Mesothelial cell of epicardium (in vitro differentiated cells): ENCODE results near the gene RABGAP1. TPM values are rescaled to one million over a fixed set of nuclear protein-coding genes. Genes with fewer than 3 reads are reported as not detected.

Experiments used
- DNase-seq, 2 experiments: peaks; one replicate each; pipeline ENCODE4 v3.0.0; 2021; ENCODE audit warnings: low spot score in 2 of 2; ENCODE audit not compliant: unreplicated experiment in 2 of 2
- H3K27ac Mint-ChIP-seq: 2 replicates; pipeline ENCODE4 v1.8.0; 2021; ENCODE audit warnings: mixed read lengths
- H3K27me3 Mint-ChIP-seq: 2 replicates; pipeline ENCODE4 v1.8.0; 2021; ENCODE audit warnings: low read depth, mixed read lengths
- H3K36me3 Mint-ChIP-seq: 2 replicates; pipeline ENCODE4 v1.8.0; 2021; ENCODE audit warnings: mixed read lengths
- H3K4me1 Mint-ChIP-seq: 2 replicates; pipeline ENCODE4 v1.8.0; 2021; ENCODE audit warnings: mixed read lengths
- H3K4me3 Mint-ChIP-seq: 2 replicates; pipeline ENCODE4 v1.8.0; 2021; ENCODE audit warnings: mild to moderate bottlenecking, moderate library complexity, mixed read lengths
- H3K9me3 Mint-ChIP-seq: 2 replicates; pipeline ENCODE4 v1.8.0; 2021; ENCODE audit warnings: mixed read lengths
- total RNA-seq: library from RNA; stranded (reverse); gene quantifications from 3 replicates; pipeline ENCODE4 v1.2.1, GENCODE V29; 2021
- TF ChIP-seq, protein P1 (sequence below): fragments of 200-600 bp; sonication (generic); IDR thresholded peaks from one replicate; pipeline ENCODE4 v1.5.0; 2021; ENCODE audit warnings: antibody characterized with exemption; ENCODE audit not compliant: unreplicated experiment

RABGAP1 gene
- total RNA-seq, 1 donor from 2014 or later, result 88.1 TPM

DNA sequence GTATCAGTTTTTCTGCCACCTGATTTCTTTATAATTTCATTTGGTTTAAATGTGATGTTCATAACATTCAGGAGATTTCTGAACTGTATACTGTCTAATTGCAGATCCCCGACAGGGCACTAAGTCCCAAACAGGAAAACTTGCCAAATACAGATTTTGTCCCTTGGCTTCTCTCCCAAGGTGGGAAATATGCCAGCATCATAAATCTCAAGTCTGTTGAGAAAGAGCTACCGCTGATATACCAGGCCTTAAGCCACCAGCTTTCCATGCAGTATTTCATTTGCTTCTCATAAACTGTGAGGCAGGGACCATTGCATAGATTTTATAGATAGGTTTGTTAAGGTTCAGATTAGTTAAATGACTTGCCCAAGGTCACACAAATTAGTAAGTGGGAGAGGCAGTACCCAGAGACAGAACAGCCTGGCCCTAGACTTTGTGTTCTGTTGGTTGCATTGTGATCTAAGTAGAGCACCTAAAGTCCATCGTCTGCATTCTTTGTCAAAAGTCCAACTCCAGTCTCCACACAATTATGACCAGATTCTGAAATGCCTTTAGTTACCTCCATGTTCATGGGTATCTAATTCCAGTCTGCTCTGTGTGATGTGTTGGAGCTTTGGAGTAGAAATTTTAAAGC lies 108.9 kb downstream of the RABGAP1 start:
- Mint-ChIP-seq H3K4me1 (peaks cover 4% of the 10 kb centered on the region), H3K9me3 (no peaks in the 10 kb centered on the region), H3K27ac (no peak overlapping the region), H3K4me3 (no peak overlapping the region), H3K27me3 (no peaks in the 10 kb centered on the region), H3K36me3 (peaks cover 12% of the 10 kb centered on the region)
- no peak for DNase-seq
- TF ChIP-seq, protein P1, sequence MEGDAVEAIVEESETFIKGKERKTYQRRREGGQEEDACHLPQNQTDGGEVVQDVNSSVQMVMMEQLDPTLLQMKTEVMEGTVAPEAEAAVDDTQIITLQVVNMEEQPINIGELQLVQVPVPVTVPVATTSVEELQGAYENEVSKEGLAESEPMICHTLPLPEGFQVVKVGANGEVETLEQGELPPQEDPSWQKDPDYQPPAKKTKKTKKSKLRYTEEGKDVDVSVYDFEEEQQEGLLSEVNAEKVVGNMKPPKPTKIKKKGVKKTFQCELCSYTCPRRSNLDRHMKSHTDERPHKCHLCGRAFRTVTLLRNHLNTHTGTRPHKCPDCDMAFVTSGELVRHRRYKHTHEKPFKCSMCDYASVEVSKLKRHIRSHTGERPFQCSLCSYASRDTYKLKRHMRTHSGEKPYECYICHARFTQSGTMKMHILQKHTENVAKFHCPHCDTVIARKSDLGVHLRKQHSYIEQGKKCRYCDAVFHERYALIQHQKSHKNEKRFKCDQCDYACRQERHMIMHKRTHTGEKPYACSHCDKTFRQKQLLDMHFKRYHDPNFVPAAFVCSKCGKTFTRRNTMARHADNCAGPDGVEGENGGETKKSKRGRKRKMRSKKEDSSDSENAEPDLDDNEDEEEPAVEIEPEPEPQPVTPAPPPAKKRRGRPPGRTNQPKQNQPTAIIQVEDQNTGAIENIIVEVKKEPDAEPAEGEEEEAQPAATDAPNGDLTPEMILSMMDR, result no peak

DNA sequence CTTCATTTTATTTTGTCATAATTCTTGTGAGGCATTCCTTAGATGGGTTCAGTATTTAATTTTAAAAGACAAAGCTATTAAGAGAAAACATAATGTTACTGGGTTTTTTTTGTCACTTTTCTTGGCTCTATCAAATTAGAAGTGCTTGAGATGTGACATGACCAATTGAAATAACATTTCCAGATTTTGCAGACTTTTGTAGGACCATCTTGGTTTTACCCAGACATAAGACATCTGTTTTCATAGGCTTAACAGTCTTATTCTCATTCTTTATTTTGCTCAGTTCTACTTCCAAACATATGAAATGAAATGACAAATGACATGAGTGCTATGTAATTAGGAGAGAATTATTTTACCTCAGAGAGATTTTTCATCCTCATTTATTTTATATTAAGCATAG lies 112.2 kb downstream of the RABGAP1 start:
- no peak for DNase-seq
- Mint-ChIP-seq H3K9me3 (no peaks in the 10 kb centered on the region), H3K27me3 (no peaks in the 10 kb centered on the region), H3K36me3 (peaks cover 25% of the 10 kb centered on the region), H3K4me3 (no peak overlapping the region), H3K27ac (no peak overlapping the region), H3K4me1 (peaks cover 4% of the 10 kb centered on the region)
- TF ChIP-seq, protein P1, result no peak

DNA sequence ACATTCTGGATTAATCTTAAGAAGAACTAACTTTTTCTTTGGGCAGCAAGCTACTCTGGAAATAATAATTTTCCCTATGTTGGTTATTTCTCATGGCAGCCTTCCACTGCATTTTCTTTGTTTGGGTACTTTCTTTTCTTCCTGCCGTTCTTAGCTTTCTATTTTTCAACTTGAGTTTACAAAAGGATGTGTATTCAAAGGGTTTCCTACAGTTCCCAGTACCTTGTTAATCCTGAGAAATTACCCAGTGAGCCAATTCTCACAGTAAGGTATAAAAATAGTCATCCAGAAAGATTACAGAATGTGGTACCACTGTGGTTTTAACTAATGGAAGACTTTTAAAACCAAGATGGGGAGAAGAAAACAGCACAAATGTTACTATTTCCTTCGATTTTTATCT lies 112.9 kb downstream of the RABGAP1 start:
- DNase-seq, result no peak
- TF ChIP-seq, protein P1, result no peak
- no peaks in the 10 kb centered on the region for H3K9me3 Mint-ChIP-seq
- H3K4me3 Mint-ChIP-seq, result no peak overlapping the region
- no peak overlapping the region for H3K27ac Mint-ChIP-seq
- H3K4me1 Mint-ChIP-seq, result peaks cover 2% of the 10 kb centered on the region
- H3K27me3 Mint-ChIP-seq, result no peaks in the 10 kb centered on the region
- peaks cover 25% of the 10 kb centered on the region for H3K36me3 Mint-ChIP-seq

DNA sequence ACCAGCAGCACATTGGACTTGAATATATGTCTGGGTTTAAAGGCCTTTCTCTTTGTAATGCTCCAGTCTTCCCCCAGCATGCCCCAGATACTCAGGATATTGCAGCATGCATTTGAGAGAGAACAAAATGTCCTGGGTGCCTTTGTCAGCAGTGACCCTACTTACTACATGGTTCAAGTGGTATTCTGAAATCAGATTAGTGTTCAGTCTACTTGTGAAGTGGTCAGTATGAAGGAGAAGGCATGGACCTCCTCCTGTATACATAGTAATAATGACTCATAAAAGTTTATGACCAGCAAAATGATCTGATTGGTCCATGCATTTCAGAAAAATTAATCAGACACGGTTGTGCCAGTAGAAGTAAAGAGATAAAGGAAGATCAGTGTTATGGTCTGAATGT lies 118.0 kb downstream of the RABGAP1 start:
- no peak overlapping the region for H3K27ac Mint-ChIP-seq
- TF ChIP-seq, protein P1, result no peak
- H3K4me3 Mint-ChIP-seq, result no peak overlapping the region
- no peaks in the 10 kb centered on the region for H3K9me3 Mint-ChIP-seq
- peaks cover 2% of the 10 kb centered on the region for H3K4me1 Mint-ChIP-seq
- H3K36me3 Mint-ChIP-seq, result peaks cover 29% of the 10 kb centered on the region
- H3K27me3 Mint-ChIP-seq, result no peaks in the 10 kb centered on the region
- DNase-seq, result no peak

DNA sequence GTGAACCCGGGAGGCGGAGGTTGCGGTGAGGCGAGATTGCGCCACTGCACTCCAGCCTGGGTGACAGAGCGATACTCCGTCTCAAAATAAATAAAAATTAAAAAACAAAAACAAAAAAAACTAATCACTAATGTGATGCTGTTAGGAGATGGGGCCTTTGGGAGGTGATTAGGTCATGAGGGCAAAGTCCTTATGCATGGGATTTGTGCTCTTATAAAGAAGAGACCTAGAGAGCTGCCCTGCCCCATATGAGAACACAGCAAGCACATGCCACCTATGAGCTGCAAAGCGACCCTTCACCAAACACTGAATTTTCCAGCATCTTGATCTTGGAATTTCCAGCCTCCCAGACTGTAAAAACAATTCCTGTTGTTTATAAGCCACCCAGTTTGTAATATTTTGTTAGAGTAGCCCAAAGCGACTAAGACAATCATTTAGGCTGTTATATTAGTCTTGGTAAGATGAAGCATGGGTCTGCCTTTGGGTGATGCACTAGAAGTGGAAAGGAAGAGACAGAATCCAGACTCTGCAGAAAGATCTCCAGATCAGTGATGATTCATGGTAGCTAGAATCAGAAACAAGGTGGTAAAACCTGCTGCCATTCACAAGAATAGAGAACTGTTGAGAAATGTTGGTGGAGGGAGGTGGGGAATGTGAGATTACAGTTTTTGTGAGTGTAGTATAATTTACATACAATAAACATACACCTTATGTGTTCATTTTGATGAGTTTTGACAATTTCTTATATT lies 118.8 kb downstream of the RABGAP1 start:
- no peak for DNase-seq
- no peaks in the 10 kb centered on the region for H3K9me3 Mint-ChIP-seq
- H3K27me3 Mint-ChIP-seq, result no peaks in the 10 kb centered on the region
- TF ChIP-seq, protein P1, result no peak
- H3K36me3 Mint-ChIP-seq, result peaks cover 27% of the 10 kb centered on the region
- no peak overlapping the region for H3K4me3 Mint-ChIP-seq
- no peak overlapping the region for H3K27ac Mint-ChIP-seq
- H3K4me1 Mint-ChIP-seq, result peaks cover 2% of the 10 kb centered on the region
